Measurements from ENCODE around the gene NELFCD. TPM values are rescaled to one million over a fixed set of nuclear protein-coding genes. Genes with fewer than 3 reads are reported as not detected.

NELFCD gene, protein sequence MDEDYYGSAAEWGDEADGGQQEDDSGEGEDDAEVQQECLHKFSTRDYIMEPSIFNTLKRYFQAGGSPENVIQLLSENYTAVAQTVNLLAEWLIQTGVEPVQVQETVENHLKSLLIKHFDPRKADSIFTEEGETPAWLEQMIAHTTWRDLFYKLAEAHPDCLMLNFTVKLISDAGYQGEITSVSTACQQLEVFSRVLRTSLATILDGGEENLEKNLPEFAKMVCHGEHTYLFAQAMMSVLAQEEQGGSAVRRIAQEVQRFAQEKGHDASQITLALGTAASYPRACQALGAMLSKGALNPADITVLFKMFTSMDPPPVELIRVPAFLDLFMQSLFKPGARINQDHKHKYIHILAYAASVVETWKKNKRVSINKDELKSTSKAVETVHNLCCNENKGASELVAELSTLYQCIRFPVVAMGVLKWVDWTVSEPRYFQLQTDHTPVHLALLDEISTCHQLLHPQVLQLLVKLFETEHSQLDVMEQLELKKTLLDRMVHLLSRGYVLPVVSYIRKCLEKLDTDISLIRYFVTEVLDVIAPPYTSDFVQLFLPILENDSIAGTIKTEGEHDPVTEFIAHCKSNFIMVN
- polyA plus RNA-seq (88.7 and 104 TPM in 2 replicates), polyA minus RNA-seq (51.4 and 57.7 TPM in 2 replicates)

DNA sequence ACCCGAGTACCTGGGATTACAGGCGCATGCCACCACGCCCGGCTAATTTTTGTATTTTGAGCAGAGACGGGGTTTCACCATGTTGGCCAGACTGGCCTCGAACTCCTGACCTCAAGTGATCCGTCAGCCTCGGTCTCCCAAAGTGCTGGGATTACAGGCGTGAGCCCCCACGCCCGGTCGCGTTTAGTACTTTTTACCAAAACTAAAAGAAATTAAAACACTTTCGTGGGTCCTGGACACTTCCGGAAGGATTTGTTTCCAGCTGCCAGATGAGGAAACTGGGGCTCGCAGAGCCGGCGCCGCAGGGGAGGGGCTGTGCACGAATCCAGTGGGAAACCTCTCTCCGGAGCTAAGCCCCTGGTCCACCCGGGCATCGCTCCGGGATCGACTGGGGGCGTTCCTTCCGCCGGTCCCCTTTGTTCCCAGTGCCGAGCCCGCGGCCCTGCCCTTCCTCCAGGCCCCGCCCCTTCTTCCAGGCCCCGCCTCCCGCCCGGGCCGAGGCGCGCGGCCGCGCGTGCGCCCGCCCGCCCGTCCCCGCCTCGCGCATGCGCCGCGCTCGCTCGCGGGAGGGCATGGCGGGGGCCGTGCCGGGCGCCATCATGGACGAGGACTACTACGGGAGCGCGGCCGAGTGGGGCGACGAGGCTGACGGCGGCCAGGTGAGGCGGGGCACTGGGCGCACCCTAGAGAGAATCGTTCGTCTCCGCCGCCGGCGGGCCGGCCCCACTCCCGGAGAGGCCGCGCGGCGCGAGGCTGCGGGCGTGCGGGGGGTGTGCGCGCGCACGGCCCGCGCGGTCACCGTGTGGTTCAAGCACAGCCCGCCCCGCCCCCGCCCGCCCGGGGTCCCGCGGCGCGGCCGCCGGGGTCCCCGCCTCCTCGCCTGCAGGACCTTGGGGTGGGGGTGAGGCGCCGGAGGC lies at the start of gene NELFCD:
Gene NELFCD, plus strand, starts transcription at position 546 of the 917 bp plus-strand sequence. Its CDS starts 54 bp downstream, at position 600.
- Histone ChIP-seq H3K36me3 (ENCODE audit: insufficient read depth, low read length) (no peaks in the 10 kb centered on the region), H3K4me2 (ENCODE audit: low read length) (peak within 1 kb of the TSS; percentile 86), H3F3A (ENCODE audit: insufficient read depth, low read length, poor library complexity, severe bottlenecking) (no peaks in the 10 kb centered on the region), H2AFZ (ENCODE audit: low read depth, low read length) (peak within 1 kb of the TSS; percentile 73), H3K79me2 (replicated peaks; ENCODE audit: insufficient read depth, low read length) (peaks cover 25% of the 10 kb centered on the region), H3K9me2 (ENCODE audit: insufficient read depth, low read length) (no peaks in the 10 kb centered on the region), H3K9ac (ENCODE audit: low read length) (peak within 1 kb of the TSS; percentile 70), H3K27me3 (ENCODE audit: insufficient read depth, low read depth, low read length) (no peaks in the 10 kb centered on the region), H3K9me3 (ENCODE audit: low read length) (no peaks in the 10 kb centered on the region), H3K4me3 (ENCODE audit: low read length) (peak within 1 kb of the TSS; percentile 81), H3K27ac (ENCODE audit: low read length) (peak within 1 kb of the TSS; percentile 67), H4K20me1 (ENCODE audit: insufficient read depth) (no peaks in the 10 kb centered on the region)
- TF ChIP-seq RAD21 (conservative IDR thresholded peaks at IDR 0.05) (peak; percentile 18), SMC3 (conservative IDR thresholded peaks at IDR 0.05; ENCODE audit: poor library complexity) (no peak), MXI1 (conservative IDR thresholded peaks at IDR 0.05; ENCODE audit: poor library complexity, severe bottlenecking) (peak; percentile 66), POLR2AphosphoS5 (IDR thresholded peaks at IDR 0.05) (peak; percentile 89), CTCF (IDR thresholded peaks at IDR 0.05; ENCODE audit: poor library complexity, severe bottlenecking) (no peak), TAF1 (IDR thresholded peaks at IDR 0.05; ENCODE audit: low read depth) (no peak), EP300 (conservative IDR thresholded peaks at IDR 0.05; ENCODE audit: poor library complexity, severe bottlenecking) (peak; percentile 16), EZH2 (IDR thresholded peaks at IDR 0.05; ENCODE audit: borderline replicate concordance, insufficient read depth, low read length, poor library complexity, severe bottlenecking) (no peak)
- TF ChIP-seq, protein P1, sequence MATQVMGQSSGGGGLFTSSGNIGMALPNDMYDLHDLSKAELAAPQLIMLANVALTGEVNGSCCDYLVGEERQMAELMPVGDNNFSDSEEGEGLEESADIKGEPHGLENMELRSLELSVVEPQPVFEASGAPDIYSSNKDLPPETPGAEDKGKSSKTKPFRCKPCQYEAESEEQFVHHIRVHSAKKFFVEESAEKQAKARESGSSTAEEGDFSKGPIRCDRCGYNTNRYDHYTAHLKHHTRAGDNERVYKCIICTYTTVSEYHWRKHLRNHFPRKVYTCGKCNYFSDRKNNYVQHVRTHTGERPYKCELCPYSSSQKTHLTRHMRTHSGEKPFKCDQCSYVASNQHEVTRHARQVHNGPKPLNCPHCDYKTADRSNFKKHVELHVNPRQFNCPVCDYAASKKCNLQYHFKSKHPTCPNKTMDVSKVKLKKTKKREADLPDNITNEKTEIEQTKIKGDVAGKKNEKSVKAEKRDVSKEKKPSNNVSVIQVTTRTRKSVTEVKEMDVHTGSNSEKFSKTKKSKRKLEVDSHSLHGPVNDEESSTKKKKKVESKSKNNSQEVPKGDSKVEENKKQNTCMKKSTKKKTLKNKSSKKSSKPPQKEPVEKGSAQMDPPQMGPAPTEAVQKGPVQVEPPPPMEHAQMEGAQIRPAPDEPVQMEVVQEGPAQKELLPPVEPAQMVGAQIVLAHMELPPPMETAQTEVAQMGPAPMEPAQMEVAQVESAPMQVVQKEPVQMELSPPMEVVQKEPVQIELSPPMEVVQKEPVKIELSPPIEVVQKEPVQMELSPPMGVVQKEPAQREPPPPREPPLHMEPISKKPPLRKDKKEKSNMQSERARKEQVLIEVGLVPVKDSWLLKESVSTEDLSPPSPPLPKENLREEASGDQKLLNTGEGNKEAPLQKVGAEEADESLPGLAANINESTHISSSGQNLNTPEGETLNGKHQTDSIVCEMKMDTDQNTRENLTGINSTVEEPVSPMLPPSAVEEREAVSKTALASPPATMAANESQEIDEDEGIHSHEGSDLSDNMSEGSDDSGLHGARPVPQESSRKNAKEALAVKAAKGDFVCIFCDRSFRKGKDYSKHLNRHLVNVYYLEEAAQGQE (IDR thresholded peaks at IDR 0.05; ENCODE audit: borderline replicate concordance) = no peak

- H3F3A ChIP-seq (ENCODE audit: insufficient read depth, low read length, poor library complexity, severe bottlenecking) = no peaks in the 10 kb centered on the region
- H3K27me3 ChIP-seq (ENCODE audit: insufficient read depth, low read depth, low read length) = no peaks in the 10 kb centered on the region
- H3K9me3 ChIP-seq (ENCODE audit: low read length) = no peaks in the 10 kb centered on the region
- H3K36me3 ChIP-seq (ENCODE audit: insufficient read depth, low read length) = no peaks in the 10 kb centered on the region
- H3K79me2 ChIP-seq (replicated peaks; ENCODE audit: insufficient read depth, low read length) = no peaks in the 10 kb centered on the region
- no peaks in the 10 kb centered on the region for H4K20me1 ChIP-seq (ENCODE audit: insufficient read depth)
- no peak overlapping the region for H3K27ac ChIP-seq (ENCODE audit: low read length)
- no peak overlapping the region for H3K4me2 ChIP-seq (ENCODE audit: low read length)
- no peaks in the 10 kb centered on the region for H3K9me2 ChIP-seq (ENCODE audit: insufficient read depth, low read length)
- no peak overlapping the region for H2AFZ ChIP-seq (ENCODE audit: low read depth, low read length)
- H3K9ac ChIP-seq (ENCODE audit: low read length) = no peak overlapping the region
- H3K4me3 ChIP-seq (ENCODE audit: low read length) = no peak overlapping the region
- no peak for TF ChIP-seq EP300 (conservative IDR thresholded peaks at IDR 0.05; ENCODE audit: poor library complexity, severe bottlenecking)
- TF ChIP-seq, protein P1 (IDR thresholded peaks at IDR 0.05; ENCODE audit: borderline replicate concordance) = no peak
- TF ChIP-seq RAD21 (conservative IDR thresholded peaks at IDR 0.05) = no peak
- no peak for TF ChIP-seq MXI1 (conservative IDR thresholded peaks at IDR 0.05; ENCODE audit: poor library complexity, severe bottlenecking)
- TF ChIP-seq TAF1 (IDR thresholded peaks at IDR 0.05; ENCODE audit: low read depth) = no peak
- TF ChIP-seq POLR2AphosphoS5 (IDR thresholded peaks at IDR 0.05) = no peak
- TF ChIP-seq EZH2 (IDR thresholded peaks at IDR 0.05; ENCODE audit: borderline replicate concordance, insufficient read depth, low read length, poor library complexity, severe bottlenecking) = no peak
- no peak for TF ChIP-seq CTCF (IDR thresholded peaks at IDR 0.05; ENCODE audit: poor library complexity, severe bottlenecking)
- TF ChIP-seq SMC3 (conservative IDR thresholded peaks at IDR 0.05; ENCODE audit: poor library complexity) = no peak
Measured at GRCh38 chr20:58932170-58932569, 48.9 kb upstream of the NELFCD start.
